HG03175 (cell line): ENCODE measurements around the gene TSC22D1.

Source experiments
- ATAC-seq: cut with Tn5 transposase; IDR thresholded peaks from one replicate; pipeline ENCODE4 v1.9.1; 2021; ENCODE audit warnings: mild to moderate bottlenecking, moderate library complexity; ENCODE audit not compliant: unreplicated experiment

The TSC22D1 gene

DNA sequence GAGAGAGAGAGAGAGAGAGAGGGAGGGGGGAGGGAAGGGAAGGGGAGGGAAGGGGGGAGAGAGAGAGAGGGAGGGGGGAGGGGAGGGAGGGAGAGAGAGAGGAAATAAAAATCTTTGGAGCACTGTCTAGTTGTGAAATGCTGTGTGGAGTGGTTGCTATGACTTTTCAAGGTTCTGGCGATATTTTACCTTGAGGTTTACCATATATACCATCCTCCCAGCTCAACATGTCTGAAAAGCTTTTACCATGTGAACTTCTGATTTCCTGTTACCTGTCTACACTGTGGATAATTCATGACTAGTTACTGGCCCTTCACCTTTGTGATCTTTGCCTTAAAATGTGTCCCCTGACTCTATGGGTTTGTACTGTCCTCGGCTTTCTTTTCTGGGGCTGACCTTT lies 164.3 kb downstream of the TSC22D1 start:
- ATAC-seq = no peak

GRCh38 chr13:44410328-44410859 lies 165.7 kb downstream of the TSC22D1 start:
- ATAC-seq = no peak

DNA sequence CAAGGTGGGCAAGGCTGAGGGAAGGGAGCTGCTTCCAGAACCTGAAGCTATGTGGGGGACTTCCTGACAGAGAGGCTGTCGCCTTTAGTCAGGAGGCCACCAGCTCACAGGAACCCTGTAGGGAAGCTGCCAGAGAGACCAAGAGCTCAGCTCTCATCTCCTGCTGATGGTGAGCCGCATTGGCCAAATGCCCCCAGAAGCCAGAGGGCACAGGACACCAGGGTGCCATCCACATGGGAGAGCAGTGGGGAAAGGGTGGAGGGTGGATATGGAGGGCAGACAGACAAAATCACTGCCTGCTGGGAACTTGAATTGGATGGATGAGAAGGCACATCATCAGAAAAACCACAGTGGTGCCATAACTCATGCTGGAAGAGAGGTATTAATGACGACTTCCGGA lies 166.5 kb downstream of the TSC22D1 start:
- no peak for ATAC-seq

DNA sequence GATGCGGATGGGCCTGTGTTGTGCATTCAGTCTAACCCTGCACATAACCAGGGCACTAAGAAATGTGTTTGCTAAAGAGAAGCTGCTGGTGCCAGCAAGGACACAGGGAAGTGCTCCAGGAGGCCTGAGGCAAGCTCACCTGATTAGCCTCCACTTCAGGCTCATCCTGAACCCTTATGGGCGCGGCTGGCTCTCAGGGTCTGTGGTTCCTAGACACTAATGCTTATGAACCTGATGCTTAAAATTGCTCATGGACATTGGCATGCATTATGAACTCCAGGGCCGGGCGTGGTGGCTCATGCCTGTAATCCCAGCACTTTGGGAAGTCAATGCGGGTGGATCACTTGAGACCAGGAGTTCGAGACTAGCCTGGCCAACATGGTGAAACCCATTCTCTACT lies 168.2 kb downstream of the TSC22D1 start:
- no peak for ATAC-seq

- ATAC-seq = no peak
Observed at GRCh38 chr13:44407379-44407778, 168.8 kb downstream of the TSC22D1 start.

GRCh38 chr13:44406617-44407016 lies 169.5 kb downstream of the TSC22D1 start:
- ATAC-seq = no peak

GRCh38 chr13:44404261-44405132 lies 171.6 kb downstream of the TSC22D1 start:
- ATAC-seq = no peak

DNA sequence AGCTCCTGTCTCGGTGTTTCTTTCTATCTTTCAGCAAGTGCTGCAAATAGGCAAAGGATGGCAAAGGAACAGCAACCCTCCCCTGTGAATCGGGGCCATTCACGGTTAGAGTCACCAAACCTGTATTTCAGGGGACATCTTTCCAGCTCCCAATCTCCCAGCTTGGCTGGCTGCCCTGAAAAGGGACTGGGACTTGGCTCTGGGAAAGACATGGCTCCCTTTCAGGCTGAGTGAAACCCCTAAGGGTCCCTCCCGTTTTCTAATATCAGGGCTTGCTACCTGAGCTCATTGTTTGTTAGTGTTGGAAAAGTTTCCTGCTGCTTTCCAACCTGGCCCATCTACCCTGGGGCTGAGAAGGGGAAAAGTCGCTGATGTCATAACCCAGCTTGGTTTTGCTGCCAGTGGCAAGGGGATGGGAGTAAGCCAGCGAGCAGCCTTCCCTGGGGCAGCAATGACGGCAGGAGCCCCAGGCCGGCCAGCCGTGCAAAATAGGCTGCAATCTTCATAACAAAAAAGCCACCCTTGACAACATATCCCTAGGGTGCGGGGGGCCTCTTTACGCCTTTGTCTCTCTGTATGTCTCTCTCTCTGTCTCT lies 172.6 kb downstream of the TSC22D1 start:
- no peak for ATAC-seq

DNA sequence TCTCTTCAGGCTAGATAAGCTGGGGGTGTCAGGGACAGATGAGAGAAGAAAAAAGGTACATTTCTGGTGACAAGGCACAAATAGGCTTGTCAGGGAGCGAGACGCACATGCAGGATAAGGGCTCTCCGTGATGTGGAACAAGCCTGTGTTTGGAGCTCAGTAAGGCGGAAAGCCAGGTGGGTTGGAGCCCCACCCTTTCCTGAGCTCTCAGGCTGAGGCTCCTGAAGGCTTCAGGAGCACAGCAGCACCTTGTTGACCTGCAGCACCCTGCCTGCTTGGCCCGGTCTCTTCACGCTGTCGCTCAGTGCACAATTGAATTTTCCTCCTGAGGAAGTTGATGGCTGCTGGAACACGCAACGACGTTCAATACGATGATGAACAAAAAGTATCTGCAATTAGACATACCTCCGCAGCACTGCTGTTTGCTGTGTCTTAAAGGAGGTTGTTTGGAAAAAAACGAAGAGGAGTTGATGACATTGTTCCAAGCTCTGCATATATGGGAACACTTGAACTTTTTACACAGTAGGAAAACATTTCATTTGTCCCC lies 173.2 kb downstream of the TSC22D1 start:
- no peak for ATAC-seq

GRCh38 chr13:44401577-44401976 lies 174.6 kb downstream of the TSC22D1 start:
- no peak for ATAC-seq

GRCh38 chr13:44400736-44401135 lies 175.4 kb downstream of the TSC22D1 start:
- no peak for ATAC-seq

DNA sequence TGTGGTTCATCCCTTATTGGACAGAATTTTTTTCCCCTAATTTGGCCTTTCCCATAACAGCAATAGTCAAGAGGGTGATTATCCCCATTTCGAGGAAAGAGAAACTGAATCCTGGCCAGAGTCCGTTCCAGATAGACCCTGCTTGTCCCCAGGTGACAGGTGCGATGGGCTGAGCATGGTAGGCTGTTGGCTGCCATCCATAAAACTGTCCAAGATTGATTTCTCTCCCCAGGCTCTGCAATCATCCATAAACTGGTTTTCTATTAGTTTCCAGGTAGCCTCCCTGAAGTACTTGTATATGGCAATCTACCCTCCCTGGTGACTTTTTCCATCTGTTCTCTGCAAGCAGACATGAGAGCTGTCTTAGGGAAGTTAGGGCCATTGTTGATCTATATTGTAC lies 177.1 kb downstream of the TSC22D1 start:
- no peak for ATAC-seq

DNA sequence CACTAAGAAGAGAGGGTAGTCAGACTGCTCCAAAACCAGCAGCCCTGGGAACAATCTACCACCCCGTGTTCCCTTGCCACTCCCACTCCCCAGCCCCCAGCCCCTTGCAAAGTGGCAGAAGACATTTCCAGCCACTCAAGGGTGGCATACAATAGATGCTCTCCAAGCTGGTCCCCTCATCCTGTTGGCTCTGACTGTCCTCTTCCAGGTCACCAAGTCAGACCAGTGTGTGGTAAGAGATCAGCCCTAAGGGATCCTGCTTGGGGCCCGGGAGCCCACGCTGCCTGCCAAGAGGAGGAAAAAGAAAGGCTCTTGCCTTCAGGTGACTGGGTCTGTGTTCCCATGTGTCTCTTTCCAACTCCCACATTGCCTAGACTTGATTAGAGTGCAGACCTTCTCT lies 177.5 kb downstream of the TSC22D1 start:
- no peak for ATAC-seq

GRCh38 chr13:44397766-44398223 lies 178.3 kb downstream of the TSC22D1 start:
- ATAC-seq = no peak

- ATAC-seq = no peak
Observed at GRCh38 chr13:44396701-44397580, 179.2 kb downstream of the TSC22D1 start.

DNA sequence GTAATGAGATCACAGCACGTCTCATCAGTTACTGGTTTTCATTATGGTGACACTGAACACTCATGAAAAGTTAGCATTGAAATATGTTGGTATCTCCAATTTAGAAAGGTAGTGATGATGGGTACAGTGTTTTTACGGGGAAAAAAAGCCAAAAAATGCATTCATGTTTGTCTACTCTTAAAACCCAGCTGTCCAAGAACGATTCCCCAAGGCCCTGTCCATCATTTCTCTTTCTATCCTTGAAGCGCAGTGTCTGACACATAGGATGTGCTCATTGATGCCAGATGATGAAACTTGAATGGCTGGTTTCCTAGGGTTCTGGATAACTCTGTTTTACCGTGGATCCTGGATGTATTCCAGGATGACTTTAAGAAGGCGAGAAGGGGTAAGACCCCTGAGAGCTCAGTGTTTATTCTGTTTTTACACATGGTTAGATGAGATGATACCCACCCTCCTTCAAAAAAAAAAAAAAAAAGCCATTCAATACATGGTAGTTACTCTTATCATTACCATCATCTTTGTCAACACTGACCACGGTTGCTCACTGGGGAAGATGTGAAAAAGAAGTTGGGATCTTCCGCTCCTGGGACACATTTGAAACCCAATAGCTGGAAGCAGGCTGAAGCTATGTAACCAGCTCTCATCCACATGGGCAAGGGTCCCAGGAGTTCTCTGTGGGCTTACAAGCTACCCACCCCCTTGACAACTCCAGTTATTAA lies 180.0 kb downstream of the TSC22D1 start:
- no peak for ATAC-seq

GRCh38 chr13:44394658-44395057 lies 181.5 kb downstream of the TSC22D1 start:
- no peak for ATAC-seq

DNA sequence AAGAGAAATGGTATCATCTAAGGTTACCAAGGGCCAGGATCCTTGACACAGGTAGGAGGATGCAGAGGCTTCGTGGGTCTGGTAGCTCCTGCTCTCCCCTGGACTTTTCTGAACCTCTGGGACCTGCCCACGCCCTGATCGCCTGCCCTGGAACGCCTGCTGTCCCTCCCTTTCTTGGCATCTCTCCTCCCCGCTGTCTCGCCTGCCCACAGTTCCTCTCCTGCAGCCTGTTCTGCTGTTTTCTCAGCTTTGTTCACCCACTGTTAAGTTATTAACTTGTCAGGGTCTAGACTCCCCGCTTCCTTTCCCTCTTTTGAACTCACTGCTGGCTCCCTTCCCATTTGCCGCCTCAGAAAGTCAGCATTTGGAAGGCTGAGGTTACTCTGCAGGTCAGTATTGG lies 182.7 kb downstream of the TSC22D1 start:
- no peak for ATAC-seq

DNA sequence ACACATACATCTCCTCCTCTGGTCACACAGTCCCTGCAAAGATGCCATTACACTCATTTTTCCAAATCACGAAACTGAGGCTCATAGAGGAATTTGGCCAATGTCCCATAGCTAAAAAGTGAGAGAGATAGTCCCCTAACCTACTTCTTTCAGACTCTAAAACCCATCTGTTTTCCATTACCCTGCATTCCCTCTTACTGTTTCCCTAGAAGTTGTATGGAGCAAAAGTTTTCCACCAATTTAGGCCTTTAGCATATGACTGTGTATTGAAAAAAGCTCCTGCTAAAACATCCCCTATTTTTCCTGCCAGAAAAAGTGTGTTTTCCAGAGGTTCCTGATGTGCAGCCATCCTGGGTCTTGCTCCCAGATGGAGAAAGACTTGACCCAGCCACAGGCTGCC lies 186.3 kb downstream of the TSC22D1 start:
- ATAC-seq = no peak

DNA sequence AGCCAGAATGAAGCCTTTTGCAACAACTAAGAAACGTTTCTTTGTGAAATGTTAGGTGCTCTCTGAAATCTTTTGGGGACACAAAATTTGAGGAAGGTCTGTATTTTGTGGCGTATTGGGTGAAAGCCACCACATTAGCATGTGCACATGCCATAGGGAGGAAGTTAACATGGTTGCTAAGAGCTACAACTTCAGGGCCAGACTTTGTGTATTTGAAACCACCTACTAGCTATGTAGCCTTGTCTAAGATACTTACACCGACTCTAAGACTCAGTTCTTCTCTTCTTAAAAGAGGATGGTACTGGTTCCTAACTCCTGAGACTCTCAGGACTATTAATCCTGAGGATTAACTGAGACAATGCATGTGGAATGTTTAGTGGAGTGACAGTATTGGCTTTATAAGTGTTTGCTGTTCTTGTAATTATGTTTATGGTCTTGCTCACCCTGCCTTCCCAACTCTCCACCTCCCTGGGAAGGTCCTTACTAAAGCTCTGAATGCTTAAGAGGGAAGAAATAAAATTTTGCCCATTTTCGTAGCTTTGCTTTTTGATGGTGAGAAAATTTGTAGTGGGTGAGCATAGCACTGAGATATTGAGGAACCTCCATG lies 187.0 kb downstream of the TSC22D1 start:
- ATAC-seq = no peak
